ENCODE results near the gene PHYHD1. TPM values are rescaled to one million over a fixed set of nuclear protein-coding genes. Genes with fewer than 3 reads are reported as not detected.

The PHYHD1 gene
- total and polyA plus RNA-seq, 4 donors = 21.4 to 86.3 (median 46.0) TPM

- DNase-seq (no peak), ATAC-seq (ENCODE audit: insufficient read depth, low FRiP score) (no peak)
- TF ChIP-seq CTCF (IDR thresholded peaks at IDR 0.05; ENCODE audit: control extremely low read depth, extremely low read depth) = no peak
- no peaks in the 10 kb centered on the region for H3K27me3 ChIP-seq (ENCODE audit: control insufficient read depth in 3 of 3, insufficient read depth in 3 of 3, low read length in 2 of 3)
- peaks cover 0 to 2% (median 0%) of the 10 kb centered on the region in 5 donors for H3K4me1 ChIP-seq (ENCODE audit: control insufficient read depth in 5 of 5, insufficient read depth in 5 of 5, low read length in 5 of 5)
- no peaks in the 10 kb centered on the region for H3K36me3 ChIP-seq (ENCODE audit: control insufficient read depth in 4 of 4, insufficient read depth in 4 of 4, low read length in 4 of 4)
- no peaks in the 10 kb centered on the region for H3K9me3 ChIP-seq (ENCODE audit: control insufficient read depth in 4 of 4, insufficient read depth in 3 of 4, low read length in 3 of 4)
- no peak overlapping the region for H3K4me3 ChIP-seq
- WGBS, 2 donors = 80 to 94% methylated on average over 4 of the region's 4 CpGs
- no peak overlapping the region for H3K27ac ChIP-seq (ENCODE audit: low read depth in 1 of 2, low read length in 1 of 2)
- H3K9ac ChIP-seq (ENCODE audit: insufficient read depth in 1 of 2, low read length in 2 of 2) = no peak overlapping the region
Measured at GRCh38 chr9:128929560-128929959, 8.8 kb downstream of the PHYHD1 start.

GRCh38 chr9:128933731-128934130 lies 12.9 kb downstream of the PHYHD1 start:
- H3K36me3 ChIP-seq (ENCODE audit: control insufficient read depth in 4 of 4, insufficient read depth in 4 of 4, low read length in 4 of 4) = peaks cover 0 to 3% (median under 1%) of the 10 kb centered on the region in 4 donors
- no peak overlapping the region for H3K4me3 ChIP-seq
- H3K27me3 ChIP-seq (ENCODE audit: control insufficient read depth in 3 of 3, insufficient read depth in 3 of 3, low read length in 2 of 3) = no peaks in the 10 kb centered on the region
- no peak for ATAC-seq (ENCODE audit: insufficient read depth, low FRiP score)
- H3K9ac ChIP-seq (ENCODE audit: insufficient read depth in 1 of 2, low read length in 2 of 2) = no peak overlapping the region
- DNase-seq = no peak
- WGBS, 2 donors = 82 to 96% methylated on average over 5 of the region's 5 CpGs
- no peaks in the 10 kb centered on the region for H3K4me1 ChIP-seq (ENCODE audit: control insufficient read depth in 5 of 5, insufficient read depth in 5 of 5, low read length in 5 of 5)
- no peak overlapping the region for H3K27ac ChIP-seq (ENCODE audit: low read depth in 1 of 2, low read length in 1 of 2)
- H3K9me3 ChIP-seq (ENCODE audit: control insufficient read depth in 4 of 4, insufficient read depth in 3 of 4, low read length in 3 of 4) = no peaks in the 10 kb centered on the region
- no peak for TF ChIP-seq CTCF (IDR thresholded peaks at IDR 0.05; ENCODE audit: control extremely low read depth, extremely low read depth)

GRCh38 chr9:128936171-128936865 lies 15.5 kb downstream of the PHYHD1 start:
- H3K9me3 ChIP-seq (ENCODE audit: control insufficient read depth in 4 of 4, insufficient read depth in 3 of 4, low read length in 3 of 4) = no peaks in the 10 kb centered on the region
- H3K36me3 ChIP-seq (ENCODE audit: control insufficient read depth in 4 of 4, insufficient read depth in 4 of 4, low read length in 4 of 4) = peaks cover 0 to 4% (median 2%) of the 10 kb centered on the region in 4 donors
- 89 to 93% methylated on average over 11 of the region's 11 CpGs for WGBS, 2 donors
- H3K9ac ChIP-seq (ENCODE audit: insufficient read depth in 1 of 2, low read length in 2 of 2) = no peak overlapping the region
- H3K4me3 ChIP-seq = no peak overlapping the region
- TF ChIP-seq CTCF (IDR thresholded peaks at IDR 0.05; ENCODE audit: control extremely low read depth, extremely low read depth) = no peak
- no peak for DNase-seq
- H3K4me1 ChIP-seq (ENCODE audit: control insufficient read depth in 5 of 5, insufficient read depth in 5 of 5, low read length in 5 of 5) = peaks cover 0 to 4% (median 0%) of the 10 kb centered on the region in 5 donors
- ATAC-seq (ENCODE audit: insufficient read depth, low FRiP score) = no peak
- no peaks in the 10 kb centered on the region for H3K27me3 ChIP-seq (ENCODE audit: control insufficient read depth in 3 of 3, insufficient read depth in 3 of 3, low read length in 2 of 3)
- H3K27ac ChIP-seq (ENCODE audit: low read depth in 1 of 2, low read length in 1 of 2) = no peak overlapping the region
